Kidney epithelial cell (primary cell): ENCODE measurements around the gene SEC62. TPM values are rescaled to one million over a fixed set of nuclear protein-coding genes. Genes with fewer than 3 reads are reported as not detected.

ENCODE experiments used
- DNase-seq: peaks from one replicate; pipeline ENCODE4 v3.0.0-alpha.2; 2010; ENCODE audit warnings: low read depth
- H3K27me3 ChIP-seq: 2 replicates; pipeline ENCODE4 v1.6.0; 2011; ENCODE audit warnings: low read length; ENCODE audit not compliant: control insufficient read depth, insufficient read depth
- H3K36me3 ChIP-seq: 2 replicates; pipeline ENCODE4 v1.5.1; 2011; ENCODE audit warnings: low read length; ENCODE audit not compliant: control insufficient read depth, insufficient read depth
- H3K4me3 ChIP-seq: 2 replicates; pipeline ENCODE4 v1.5.1; 2011; ENCODE audit warnings: low read depth, mild to moderate bottlenecking, control low read depth, low read length
- total RNA-seq: library from RNA; depleted of rRNA; stranded (reverse); fragments of >200 nt; gene quantifications from 2 replicates; pipeline ENCODE4 v1.2.3, GENCODE V29; 2015
- TF ChIP-seq, protein P1 (sequence below): IDR thresholded peaks from 2 replicates; pipeline ENCODE4 v1.5.1; 2011; ENCODE audit warnings: mild to moderate bottlenecking, moderate library complexity, low read length, control low read depth, inconsistent platforms; ENCODE audit not compliant: insufficient read depth, poor library complexity, severe bottlenecking

The SEC62 gene
- total RNA-seq, 1 donor from 2014 or later: 31.1 TPM

DNA sequence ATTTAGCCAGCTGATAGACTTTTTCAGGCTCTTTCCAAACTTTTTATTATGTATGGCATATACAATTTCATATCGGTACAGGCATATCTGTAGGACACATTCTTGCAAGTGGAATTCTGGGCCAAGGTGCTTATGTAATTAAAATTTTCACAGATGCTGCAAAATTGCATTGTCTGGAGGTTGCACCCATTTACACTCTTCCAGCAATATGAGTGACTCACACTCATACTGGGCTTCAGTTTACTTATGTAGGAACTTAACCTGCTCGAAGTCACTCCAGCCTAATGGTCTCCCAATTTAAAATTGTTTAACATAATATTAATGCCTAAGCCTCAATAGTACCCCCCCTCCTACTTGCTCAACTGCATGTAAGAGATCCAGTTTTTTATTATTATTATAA, 11.2 kb upstream of the SEC62 start:
- no peaks in the 10 kb centered on the region for H3K27me3 ChIP-seq
- no peaks in the 10 kb centered on the region for H3K36me3 ChIP-seq
- TF ChIP-seq, protein P1, sequence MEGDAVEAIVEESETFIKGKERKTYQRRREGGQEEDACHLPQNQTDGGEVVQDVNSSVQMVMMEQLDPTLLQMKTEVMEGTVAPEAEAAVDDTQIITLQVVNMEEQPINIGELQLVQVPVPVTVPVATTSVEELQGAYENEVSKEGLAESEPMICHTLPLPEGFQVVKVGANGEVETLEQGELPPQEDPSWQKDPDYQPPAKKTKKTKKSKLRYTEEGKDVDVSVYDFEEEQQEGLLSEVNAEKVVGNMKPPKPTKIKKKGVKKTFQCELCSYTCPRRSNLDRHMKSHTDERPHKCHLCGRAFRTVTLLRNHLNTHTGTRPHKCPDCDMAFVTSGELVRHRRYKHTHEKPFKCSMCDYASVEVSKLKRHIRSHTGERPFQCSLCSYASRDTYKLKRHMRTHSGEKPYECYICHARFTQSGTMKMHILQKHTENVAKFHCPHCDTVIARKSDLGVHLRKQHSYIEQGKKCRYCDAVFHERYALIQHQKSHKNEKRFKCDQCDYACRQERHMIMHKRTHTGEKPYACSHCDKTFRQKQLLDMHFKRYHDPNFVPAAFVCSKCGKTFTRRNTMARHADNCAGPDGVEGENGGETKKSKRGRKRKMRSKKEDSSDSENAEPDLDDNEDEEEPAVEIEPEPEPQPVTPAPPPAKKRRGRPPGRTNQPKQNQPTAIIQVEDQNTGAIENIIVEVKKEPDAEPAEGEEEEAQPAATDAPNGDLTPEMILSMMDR: no peak
- no peak overlapping the region for H3K4me3 ChIP-seq
- no peak for DNase-seq

DNA sequence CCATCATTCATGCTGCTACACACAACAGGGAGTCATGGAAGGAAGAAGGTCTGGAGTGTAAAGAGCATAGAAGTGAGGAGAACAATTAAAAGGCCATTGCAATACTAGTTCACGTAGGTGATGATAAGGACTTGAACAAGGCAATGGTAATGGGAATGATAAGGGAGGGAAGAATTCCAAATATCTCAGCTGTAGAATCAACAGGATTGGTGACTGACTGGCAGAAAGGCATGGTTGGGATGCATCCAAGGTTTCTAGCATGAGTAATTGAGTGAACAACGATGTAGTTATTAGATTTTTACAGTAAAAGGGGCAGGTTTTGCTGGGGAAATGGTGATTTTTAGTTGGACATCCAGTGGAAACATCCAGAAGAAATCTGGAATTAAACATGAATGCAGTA, 2.4 kb upstream of the SEC62 start:
- Histone ChIP-seq H3K36me3 (no peaks in the 10 kb centered on the region), H3K4me3 (no peak overlapping the region), H3K27me3 (no peaks in the 10 kb centered on the region)
- DNase-seq: no peak
- TF ChIP-seq, protein P1: no peak

DNA sequence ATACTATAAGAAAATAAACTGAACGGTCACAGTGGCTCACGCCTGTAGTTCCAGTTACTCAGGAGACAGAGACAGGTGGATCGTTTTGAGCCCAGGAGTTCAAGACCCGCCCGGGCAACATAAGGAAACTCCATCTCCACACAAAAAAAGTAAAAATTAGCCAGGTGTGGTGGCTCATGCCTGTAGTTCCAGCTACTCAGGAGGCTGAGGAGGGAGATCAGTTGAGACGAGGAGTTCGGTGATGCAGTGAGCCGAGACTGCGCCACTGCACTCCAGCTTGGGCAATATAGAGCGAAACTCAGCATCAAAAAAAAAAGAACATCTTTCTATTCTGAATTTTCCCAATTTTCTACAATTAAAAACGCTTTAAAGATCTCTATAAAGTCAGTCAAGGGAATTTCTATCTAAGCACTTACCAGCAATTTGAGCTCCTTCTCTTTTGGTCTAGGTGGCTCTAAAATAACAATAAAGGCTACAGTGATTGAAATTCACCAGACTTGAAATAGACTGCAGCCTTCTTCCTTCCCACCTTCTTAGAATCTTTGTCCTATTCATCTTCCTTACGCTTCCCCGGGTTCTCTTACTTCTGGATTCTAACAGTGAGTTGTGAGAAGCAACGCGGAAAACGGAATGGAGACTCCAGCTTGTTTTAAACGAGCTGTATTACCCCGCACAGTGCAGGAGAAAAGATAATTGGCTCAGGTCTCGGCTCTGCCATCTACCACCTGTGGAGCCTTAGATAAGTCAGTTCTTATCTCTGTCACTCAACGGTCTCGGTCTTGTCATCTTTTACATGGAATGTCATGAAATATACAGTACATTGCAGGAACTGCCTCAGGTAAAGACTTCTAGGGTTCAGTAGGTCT, 812 bp upstream of the SEC62 start:
- Histone ChIP-seq H3K4me3 (peak overlapping the region; percentile 84), H3K36me3 (no peaks in the 10 kb centered on the region), H3K27me3 (no peaks in the 10 kb centered on the region)
- DNase-seq: no peak
- TF ChIP-seq, protein P1: no peak

DNA sequence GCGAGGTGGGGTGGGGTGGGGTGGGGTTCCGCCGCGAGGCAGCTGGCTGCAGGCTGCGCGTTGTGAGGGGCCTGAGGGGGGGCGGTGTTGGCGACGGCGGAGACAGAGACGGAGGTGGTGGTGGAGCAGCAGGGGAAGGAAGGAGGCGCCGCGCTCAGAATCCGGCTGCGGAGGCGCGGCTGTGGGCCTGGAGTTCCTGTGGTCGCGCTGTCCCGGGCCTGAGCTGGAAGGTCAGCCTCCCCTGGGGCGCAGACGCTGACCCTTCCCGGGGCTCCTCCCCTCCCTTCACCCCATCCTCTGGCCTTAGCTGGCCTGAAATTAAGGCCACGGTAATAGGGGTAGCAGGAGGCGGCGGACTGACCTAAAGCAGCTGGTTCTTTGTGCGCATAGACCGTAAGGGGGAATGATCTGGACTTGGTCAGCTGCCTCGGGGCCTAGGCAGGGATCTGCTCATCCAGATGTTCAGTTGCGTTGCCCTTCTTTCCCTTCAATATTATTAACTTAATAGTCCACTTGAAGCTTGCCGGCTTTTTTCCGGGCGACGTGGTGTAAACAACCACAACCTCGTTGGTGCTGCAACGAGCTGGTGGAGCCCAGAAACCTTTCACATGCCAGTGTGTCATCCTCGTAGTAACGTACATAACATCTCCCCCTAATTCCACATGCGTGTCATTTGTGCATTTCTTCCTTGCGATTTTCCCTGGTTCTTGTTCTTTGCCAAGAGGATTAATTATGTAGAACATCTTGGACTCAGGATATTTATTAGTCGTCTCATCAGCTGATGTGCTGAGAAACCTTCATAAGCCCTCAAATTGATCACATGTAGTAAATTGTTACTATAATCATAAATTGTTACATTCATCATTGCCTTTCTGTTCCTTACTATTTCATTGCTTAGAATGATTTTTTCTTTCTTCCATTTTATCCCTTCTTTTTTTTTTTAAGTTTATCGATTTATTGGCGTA, 626 bp downstream of the SEC62 start:
- no peak for DNase-seq
- Histone ChIP-seq H3K4me3 (peak overlapping the region; percentile 84), H3K27me3 (no peaks in the 10 kb centered on the region), H3K36me3 (no peaks in the 10 kb centered on the region)
- TF ChIP-seq, protein P1: no peak

DNA sequence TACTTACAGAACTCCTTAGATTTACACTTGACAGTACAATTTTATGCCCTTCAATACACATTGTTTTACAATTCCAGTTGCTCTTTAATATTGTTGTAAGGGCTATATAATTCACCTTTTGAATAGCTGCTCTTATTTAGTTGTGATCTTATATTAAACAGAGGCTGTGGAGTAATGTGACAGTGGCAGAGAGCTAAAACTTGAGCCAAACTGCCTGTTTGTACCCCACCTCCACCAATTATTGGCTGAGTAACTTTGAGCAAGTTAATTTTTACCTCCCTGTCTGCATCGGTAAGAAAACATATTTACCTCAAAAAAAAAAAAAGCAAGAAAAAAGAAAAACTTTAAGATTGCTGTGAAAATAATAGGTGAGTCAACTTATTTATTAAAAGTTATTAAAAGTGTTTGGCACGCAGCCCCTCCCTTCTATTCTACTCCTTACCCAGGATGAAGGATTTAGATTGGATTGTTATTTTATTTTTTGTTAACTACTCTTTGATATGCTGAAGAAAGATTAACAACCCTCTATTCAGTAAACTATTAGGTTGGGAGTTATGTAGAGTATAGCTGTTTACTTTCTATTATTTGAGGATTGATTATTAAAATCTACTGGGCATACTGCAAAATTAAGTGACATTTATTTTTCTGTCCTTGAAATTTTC, 1.7 kb downstream of the SEC62 start:
- TF ChIP-seq, protein P1: no peak
- Histone ChIP-seq H3K36me3 (no peaks in the 10 kb centered on the region), H3K4me3 (peak overlapping the region; percentile 5), H3K27me3 (no peaks in the 10 kb centered on the region)
- no peak for DNase-seq
